ENCODE results near the gene FAF2.
"Not testable (repeated sequence)": the region's sequence is repeated elsewhere in the genome, so short reads cannot be mapped to it uniquely, and the experiment has no call there.

FAF2 gene

DNA sequence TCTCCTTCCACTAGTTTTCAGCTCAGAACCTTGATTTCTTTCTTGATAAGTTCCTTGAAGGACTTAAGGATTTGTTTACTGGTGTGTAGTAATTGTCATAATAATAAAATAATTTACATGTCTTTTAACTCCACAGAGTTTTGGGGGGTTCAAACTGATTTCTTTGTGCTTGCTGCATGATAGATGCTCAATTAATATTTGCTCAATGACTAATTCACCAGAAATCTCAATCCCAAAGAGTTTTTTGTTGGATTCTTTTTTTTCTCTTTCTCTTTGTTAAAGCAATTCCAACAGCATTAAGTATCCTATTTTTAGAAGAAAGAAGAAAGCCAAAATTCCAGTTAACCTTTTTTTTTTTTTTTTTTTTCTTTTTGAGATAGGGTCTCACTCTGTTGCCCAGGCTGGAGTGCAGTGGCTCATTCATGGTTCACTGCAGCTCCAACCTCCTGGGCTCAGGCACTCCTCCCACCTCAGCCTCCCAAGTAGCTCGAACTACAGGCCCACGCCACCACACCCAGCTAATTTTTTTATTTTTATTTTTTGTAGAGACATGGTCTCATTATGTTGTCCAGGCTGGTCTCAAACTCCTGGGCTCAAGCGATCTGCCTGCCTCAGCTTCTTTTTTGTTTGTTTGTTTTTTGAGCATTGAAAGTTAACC lies 10.8 kb downstream of the FAF2 start:
- DNase-seq (ENCODE audit: low spot score): no peak

- DNase-seq (ENCODE audit: low spot score): no peak
Observed at GRCh38 chr5:176461349-176461748, 13.2 kb downstream of the FAF2 start.

GRCh38 chr5:176463113-176463764 lies 15.1 kb downstream of the FAF2 start:
- DNase-seq (ENCODE audit: low spot score): no peak

DNA sequence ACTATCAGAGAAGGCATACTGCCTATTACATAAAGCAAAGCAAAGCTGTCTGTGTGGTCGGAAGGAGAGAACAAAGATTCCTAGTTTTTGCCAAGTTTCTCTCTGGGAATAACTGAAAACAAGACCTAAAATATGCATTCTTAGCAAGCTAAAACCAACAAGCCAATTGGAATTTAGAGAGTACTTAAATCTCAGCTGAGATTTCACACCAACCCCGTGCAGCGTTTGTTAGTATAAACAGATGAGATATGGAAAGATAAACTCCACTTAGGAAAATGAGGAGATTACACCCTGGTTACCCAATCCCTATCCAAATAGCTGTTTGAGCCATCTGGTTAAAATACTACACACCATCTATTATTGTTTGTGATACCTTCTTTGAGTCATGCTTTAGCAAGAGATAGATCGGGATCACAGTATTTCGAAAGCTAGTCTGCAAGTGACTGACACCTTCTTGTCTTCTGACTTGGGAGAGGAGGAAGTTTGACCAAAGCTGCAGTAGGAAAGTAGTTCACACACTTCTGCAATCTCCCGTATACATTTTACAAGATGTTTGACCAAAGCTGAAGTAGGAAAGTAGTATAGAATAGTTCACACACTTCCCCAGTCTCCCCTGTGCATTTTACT lies 18.2 kb downstream of the FAF2 start:
- no peak for DNase-seq (ENCODE audit: low spot score)

DNA sequence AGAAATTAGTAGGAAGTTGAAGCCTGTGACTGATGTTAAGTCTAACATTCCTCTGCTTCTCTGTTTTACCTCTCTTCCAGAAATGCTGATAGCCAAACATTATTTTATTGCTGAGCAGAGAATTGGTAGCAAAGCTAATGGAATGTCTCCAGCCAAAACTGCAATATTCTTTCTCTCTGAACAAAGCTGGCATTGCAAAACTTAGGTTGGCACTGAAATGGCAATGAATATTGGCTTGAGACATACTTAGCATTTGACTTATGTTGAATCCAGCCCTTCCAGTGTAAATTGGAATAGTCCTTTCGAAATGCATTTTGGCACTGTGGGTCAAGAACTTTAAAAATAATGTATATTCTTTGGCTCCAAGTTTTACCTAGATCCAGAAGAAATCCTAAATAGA lies 21.1 kb downstream of the FAF2 start:
- DNase-seq (ENCODE audit: low spot score): no peak

GRCh38 chr5:176470539-176470938 lies 22.4 kb downstream of the FAF2 start:
- DNase-seq (ENCODE audit: low spot score): no peak

DNA sequence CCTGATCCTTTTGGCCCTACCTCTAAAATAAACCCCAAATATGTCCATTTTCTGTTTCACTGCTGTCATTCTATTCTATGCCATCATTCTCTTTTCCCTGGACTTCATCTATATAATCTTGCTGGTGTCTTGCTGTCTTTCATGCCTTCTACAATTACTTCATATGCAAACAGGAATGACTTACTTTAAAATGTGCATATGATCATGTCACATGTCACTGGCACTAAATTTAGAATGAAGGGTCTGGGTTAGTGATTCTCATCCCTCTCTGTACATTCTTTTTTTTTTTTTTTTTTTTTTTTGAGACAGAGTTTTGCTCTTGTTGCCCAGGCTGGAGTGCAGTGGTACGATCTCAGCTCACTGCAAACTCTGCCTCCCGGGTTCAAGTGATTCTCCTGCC lies 22.9 kb downstream of the FAF2 start:
- no peak for DNase-seq (ENCODE audit: low spot score)

GRCh38 chr5:176473335-176474006 lies 25.3 kb downstream of the FAF2 start:
- DNase-seq (ENCODE audit: low spot score): no peak

DNA sequence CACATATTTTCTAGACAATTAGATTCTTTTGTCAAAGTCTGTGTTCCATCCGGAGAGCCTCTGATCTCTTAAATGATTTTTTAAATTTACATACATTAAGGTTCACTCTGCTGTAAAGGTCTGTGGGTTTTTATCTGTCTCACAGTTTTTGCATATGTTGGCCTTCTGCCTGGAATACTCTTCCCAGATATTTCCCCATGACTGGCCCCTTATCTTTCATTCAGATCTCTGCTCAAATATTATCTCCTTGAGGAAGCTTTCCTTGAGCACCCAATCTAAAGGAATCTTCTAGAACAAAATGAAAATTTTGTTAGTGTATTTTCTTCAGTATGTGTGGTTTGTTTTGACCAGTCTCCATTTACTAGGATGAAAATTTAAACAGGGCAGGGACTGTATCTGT lies 26.3 kb downstream of the FAF2 start:
- no peak for DNase-seq (ENCODE audit: low spot score)

GRCh38 chr5:176481711-176482110 lies 33.5 kb downstream of the FAF2 start:
- no peak for DNase-seq (ENCODE audit: low spot score)

GRCh38 chr5:176485176-176485575 lies 37.0 kb downstream of the FAF2 start:
- no peak for DNase-seq (ENCODE audit: low spot score)

- DNase-seq (ENCODE audit: low spot score): no peak
Observed at GRCh38 chr5:176486189-176486757, 38.1 kb downstream of the FAF2 start.

DNA sequence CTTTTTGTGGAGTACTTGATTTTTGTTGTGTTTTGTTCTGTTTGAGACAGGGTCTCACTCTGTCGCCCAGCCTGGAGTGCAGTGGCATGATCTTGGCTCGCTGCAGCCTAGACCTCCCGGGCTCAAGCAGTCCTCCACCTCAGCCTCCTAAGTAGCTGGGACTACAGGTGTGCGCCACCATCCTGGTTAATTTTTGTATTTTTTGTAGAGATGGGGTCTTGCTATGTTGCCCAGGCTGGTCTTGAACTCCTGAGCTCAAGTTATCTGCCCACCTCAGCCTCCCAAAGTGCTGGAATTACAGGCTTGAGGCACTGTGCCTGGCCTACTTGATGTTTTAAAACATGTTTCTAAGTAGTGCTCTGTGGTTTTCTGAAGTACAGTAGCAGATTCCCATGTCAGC lies 39.0 kb downstream of the FAF2 start:
- not testable (repeated sequence) for DNase-seq (ENCODE audit: low spot score)

- no peak for DNase-seq (ENCODE audit: low spot score)
Observed at GRCh38 chr5:176489077-176489476, 40.9 kb downstream of the FAF2 start.

GRCh38 chr5:176490301-176490700 lies 42.1 kb downstream of the FAF2 start:
- DNase-seq (ENCODE audit: low spot score): peak; percentile 21

GRCh38 chr5:176491101-176491502 lies 42.9 kb downstream of the FAF2 start:
- DNase-seq (ENCODE audit: low spot score): no peak

GRCh38 chr5:176491901-176492300 lies 43.7 kb downstream of the FAF2 start:
- DNase-seq (ENCODE audit: low spot score): no peak

DNA sequence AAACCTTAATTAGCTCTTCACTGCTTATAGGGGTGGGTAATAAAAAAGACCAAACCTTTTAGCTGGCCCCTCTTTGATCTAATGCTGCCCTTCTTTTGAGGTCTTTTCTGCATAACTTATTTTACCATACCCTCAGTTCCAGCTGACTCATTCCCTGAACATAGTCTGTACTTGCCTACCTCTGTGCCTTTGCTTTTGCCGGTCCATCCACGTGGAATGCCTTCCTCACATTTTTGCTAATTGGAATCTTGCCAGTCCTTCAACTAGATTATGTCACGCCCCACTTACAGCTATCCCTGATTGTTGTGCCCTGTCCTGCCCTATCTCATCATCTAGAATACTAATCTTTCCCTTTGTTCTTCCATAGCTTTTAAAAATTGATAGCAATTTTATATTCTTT lies 44.2 kb downstream of the FAF2 start:
- no peak for DNase-seq (ENCODE audit: low spot score)

GRCh38 chr5:176497852-176498251 lies 49.7 kb downstream of the FAF2 start:
- DNase-seq (ENCODE audit: low spot score): peak; percentile 34

GRCh38 chr5:176499273-176499672 lies 51.1 kb downstream of the FAF2 start:
- no peak for DNase-seq (ENCODE audit: low spot score)

DNA sequence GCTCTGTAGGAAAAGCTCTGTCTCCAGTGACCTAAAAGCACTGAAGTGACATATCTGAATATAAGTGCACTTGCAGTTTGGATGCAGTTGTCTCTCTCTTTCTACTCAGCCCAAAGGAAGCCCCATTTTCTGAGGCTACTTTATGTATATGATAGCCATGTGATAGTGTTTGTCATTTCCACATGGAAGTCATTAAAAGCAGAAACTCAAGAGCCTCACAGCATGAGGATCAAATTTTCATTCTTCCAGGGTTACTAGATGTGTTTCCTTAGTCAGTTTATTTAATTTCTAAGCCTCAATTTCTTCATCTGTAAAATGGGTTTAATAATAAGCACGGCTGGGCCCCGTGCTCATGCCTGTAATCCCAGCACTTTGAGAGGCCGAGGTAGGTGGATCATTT lies 52.3 kb downstream of the FAF2 start:
- no peak for DNase-seq (ENCODE audit: low spot score)

GRCh38 chr5:176501333-176501732 lies 53.1 kb downstream of the FAF2 start:
- DNase-seq (ENCODE audit: low spot score): peak; percentile 30

DNA sequence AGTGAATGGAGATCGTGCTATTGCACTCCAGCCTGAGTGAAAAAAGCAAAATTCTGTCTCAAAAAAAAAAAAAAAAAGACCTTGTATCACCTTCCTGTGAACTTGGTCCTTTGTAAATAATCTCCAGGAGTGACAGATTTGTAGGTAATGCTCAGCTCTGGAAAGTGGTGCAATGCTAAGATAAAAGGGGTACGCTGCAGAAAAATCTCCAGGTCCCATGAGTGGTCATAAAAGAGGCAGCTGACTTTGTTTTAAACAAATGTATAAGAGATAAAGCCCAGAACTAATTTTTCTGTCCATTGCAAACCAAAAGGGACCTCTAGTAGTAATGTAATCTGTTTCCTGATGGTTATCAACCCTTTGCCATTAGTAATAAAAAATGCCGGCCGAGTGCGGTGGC lies 55.3 kb downstream of the FAF2 start:
- DNase-seq (ENCODE audit: low spot score): no peak
